ENCODE measurements around the gene TTC34.

The TTC34 gene

DNA sequence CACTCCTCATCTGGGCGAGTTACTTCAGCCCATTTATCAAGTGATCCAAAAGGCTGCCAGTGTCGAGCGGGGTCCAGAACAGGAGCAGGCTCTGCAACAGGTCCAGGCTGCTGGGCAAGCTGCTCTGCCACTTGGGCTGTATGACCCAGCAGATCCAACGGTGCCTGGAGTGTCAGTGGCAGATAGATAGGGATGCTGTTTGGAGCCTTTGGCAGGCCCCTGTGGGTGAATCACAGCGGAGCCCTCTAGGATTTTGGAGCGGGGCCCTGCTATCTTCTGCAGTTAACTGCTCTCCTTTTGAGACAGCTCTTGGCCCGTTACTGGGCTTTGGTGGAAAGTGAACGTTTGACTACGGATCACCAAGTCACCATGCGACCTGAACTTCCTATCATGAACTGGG lies 176.2 kb downstream of the TTC34 start:
- no peak for DNase-seq (ENCODE audit: low read depth)
- TF ChIP-seq, protein P1, sequence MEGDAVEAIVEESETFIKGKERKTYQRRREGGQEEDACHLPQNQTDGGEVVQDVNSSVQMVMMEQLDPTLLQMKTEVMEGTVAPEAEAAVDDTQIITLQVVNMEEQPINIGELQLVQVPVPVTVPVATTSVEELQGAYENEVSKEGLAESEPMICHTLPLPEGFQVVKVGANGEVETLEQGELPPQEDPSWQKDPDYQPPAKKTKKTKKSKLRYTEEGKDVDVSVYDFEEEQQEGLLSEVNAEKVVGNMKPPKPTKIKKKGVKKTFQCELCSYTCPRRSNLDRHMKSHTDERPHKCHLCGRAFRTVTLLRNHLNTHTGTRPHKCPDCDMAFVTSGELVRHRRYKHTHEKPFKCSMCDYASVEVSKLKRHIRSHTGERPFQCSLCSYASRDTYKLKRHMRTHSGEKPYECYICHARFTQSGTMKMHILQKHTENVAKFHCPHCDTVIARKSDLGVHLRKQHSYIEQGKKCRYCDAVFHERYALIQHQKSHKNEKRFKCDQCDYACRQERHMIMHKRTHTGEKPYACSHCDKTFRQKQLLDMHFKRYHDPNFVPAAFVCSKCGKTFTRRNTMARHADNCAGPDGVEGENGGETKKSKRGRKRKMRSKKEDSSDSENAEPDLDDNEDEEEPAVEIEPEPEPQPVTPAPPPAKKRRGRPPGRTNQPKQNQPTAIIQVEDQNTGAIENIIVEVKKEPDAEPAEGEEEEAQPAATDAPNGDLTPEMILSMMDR (IDR thresholded peaks at IDR 0.05; ENCODE audit: control insufficient read depth, extremely low read depth, insufficient read depth): no peak
- H3K4me3 ChIP-seq (ENCODE audit: low read depth, low read length): no peak overlapping the region

DNA sequence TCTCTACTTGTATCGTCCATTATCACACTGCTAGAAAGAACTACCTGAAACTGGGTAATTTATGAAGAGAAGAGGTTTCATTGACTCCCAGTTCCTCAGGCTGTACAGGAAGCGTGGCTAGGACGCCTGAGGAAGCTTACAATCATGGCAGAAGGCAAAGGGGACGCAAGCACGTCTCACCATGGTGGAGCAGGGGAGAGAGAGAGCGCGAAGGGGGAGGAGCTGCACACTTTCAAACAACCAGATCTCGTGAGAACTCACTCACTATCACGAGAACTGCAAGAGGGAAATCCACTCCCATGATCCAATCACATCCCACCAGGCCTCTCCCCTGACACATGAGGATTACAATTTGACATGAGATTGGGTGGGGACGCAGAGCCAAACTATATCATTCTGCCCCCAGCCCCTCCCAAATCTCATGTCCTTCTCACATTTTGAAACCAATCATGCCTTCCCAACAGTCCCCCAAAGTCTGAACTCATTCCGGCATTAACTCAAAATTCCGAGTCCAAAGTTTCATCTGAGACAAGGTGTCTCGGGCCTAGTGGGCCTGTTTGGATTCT lies 176.7 kb downstream of the TTC34 start:
- TF ChIP-seq, protein P1 (IDR thresholded peaks at IDR 0.05; ENCODE audit: control insufficient read depth, extremely low read depth, insufficient read depth): no peak
- no peak overlapping the region for H3K4me3 ChIP-seq (ENCODE audit: low read depth, low read length)
- no peak for DNase-seq (ENCODE audit: low read depth)

DNA sequence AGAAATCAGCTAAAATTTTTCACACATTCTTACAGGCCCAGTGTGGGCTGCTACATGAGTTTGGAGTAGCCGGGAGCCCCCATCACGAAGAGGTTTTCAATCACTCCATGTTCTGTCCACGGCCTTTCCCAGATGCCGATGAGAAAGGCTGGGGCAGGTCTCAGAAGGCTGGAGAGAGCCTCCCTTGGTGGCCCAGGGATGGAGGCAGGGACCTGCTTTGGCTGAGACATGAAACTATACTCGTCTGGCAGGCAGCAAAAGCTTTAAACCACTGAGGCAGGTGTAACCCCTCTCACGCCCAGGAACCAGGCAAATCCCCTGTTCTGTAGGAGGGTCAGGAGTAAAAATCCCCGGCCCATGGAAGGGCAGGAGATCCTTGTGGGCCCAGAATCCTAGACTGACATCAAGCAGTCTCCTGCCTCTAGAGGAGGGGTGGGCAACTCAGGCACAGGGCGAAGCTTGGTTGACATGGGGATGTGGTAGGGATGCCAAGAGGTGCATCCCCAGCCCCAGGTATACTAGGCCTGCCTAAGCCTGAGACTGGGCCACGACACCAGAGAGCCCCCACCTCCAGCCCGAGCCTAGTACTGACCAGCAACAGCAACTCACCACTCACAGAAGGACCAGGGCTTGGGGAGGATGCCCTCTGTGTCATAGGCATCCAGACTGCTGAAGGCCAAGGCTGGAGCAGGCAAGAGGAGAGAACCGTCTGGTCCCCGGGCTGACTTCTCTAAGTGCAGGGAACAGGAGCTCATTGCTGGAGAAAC lies 177.7 kb downstream of the TTC34 start:
- no peak for DNase-seq (ENCODE audit: low read depth)
- no peak overlapping the region for H3K4me3 ChIP-seq (ENCODE audit: low read depth, low read length)
- TF ChIP-seq, protein P1 (IDR thresholded peaks at IDR 0.05; ENCODE audit: control insufficient read depth, extremely low read depth, insufficient read depth): no peak

DNA sequence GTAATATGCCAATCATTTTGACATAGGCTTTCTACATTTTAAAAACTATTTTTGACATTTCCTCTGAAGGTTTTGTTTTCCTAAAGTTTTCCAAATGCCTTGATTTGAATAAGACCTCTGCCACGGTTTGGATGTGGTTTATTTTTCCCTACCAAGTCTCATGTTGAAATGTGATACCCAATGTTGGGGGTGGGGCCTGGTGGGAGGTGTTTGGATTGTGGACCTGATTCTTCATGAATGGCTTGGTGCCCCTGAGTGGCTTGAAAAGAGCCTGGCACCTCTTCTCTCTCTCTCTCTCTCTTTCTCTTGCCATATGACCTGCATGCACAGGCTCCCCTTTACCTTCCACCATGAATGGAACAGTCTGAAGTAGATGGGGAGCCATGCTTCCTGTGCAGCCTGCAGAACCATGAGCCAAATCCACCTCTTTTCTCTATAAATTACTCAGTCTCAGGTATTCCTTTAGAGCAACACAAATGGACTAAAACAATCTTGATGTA lies 183.5 kb downstream of the TTC34 start:
- DNase-seq (ENCODE audit: low read depth): no peak

DNA sequence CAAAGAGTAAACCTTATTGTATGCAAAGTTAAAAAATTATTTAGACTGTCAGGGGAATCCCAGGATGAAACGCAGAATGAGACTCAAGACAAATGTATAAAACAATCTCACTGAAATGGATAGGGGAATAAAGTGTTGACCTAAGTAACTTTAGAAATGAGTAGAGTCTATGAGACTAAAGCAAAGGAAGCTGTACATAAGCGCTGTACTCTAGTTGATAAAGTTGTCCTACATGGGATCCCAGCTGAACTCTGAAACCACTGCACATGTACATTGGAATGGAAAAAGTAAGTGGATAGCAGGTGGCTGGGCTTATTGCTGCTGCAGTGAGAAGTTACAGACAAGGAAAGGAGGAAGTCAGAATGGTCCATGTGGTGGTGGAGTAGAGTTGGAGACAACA lies 187.3 kb downstream of the TTC34 start:
- no peak for DNase-seq (ENCODE audit: low read depth)
- TF ChIP-seq, protein P1 (IDR thresholded peaks at IDR 0.05; ENCODE audit: control insufficient read depth, extremely low read depth, insufficient read depth): no peak
- no peak overlapping the region for H3K4me3 ChIP-seq (ENCODE audit: low read depth, low read length)

More for the DNA sequence above, 183.5 kb downstream of the TTC34 start:
- H3K4me3 ChIP-seq (ENCODE audit: low read depth, low read length): no peak overlapping the region
- TF ChIP-seq, protein P1 (IDR thresholded peaks at IDR 0.05; ENCODE audit: control insufficient read depth, extremely low read depth, insufficient read depth): no peak

DNA sequence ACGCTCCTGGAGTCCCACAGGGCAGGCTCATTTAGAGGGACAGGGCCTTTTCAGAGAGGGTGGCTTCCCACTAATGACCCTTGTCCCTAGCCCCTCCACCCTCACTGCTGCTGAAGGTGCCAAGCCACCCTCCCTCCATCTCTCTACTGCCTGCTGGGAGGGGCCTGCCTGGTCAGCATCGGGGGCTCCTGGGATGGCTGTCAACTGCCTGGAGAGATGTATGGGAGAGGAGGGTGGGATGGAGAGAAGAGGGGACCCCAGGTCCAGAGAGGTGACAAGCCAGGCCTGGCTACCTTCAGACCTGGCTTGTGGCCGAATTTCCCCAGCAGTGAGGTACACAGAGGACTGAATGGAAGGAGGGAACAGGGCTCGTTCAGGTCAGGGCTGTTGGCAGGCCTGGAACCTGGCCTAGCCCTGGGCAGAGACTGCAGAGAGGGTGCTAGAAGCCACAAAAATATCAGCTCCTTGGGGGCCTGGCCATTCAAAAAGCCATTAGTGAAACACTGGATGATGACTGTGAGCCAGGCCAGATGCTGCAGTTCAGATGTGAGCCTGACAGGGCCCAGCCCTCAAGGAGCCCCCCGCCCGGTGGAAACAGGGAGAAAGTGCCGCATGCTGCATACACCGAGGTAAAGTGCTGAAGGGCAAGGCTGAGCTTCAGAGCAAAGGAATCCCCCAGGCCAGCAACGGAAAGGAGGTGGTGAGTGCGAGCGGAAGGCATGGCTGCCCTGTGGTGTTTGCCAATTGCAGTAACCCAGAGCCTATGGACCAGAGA lies 188.7 kb downstream of the TTC34 start:
- TF ChIP-seq, protein P1 (IDR thresholded peaks at IDR 0.05; ENCODE audit: control insufficient read depth, extremely low read depth, insufficient read depth): no peak
- no peak for DNase-seq (ENCODE audit: low read depth)
- H3K4me3 ChIP-seq (ENCODE audit: low read depth, low read length): no peak overlapping the region
